ENCODE measurements around the gene STARD8.

GRCh38 chrX:68681443-68681941 lies 34.0 kb downstream of the STARD8 start:
- TF ChIP-seq CTCF (IDR thresholded peaks at IDR 0.05; ENCODE audit: low read depth, low read length) (no peak), EZH2phosphoT487 (IDR thresholded peaks at IDR 0.05; ENCODE audit: low read depth) (no peak)

Data from OCI-LY3 (cell line).